ENCODE results near the gene ZNF518A.

The ZNF518A gene

DNA sequence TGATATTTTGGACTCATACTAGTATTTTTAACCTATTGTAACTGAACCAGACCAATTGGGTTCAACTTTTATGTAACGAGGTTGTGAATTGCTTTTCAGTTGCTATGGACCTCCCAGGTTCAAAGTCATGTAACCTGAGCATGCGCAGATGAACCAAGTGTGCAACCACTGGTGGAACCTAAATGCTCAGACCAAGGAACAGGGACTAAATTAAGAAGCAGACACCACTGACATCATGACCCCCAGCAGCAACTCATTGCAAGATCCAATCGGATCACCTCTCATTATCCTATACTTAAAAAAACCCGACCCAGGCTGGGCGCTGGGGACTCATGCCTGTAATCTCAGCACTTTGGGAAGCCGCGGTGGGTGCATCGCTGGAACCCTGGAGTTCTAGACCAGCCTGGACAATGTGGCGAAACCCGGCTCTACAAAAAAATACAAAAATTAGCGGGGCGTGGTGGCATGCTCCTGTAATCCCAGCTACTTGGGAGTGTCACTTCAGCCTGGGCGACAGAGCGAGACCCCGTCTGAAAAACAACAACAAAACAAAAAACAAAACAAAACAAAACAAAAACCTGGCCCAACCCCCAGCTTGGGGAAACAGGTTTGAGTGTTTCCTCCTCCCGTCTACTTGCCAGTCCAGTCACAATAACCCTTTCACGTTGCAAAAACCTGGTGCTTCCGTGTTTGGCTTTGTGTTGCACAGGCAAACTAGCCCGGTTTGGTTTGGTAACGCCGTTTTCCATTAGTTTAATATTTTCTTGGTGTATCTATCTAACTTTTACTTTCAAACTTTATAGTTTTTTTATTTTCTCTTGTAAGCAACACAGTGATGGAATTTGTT is 11.3 kb upstream of the ZNF518A start:
- peak; percentile 74 for DNase-seq (ENCODE audit: low read depth)
- peak overlapping the region; percentile 57 for H3K4me3 ChIP-seq (ENCODE audit: low read depth, low read length)
- no peak for TF ChIP-seq CTCF (IDR thresholded peaks at IDR 0.05; ENCODE audit: control insufficient read depth, extremely low read depth, insufficient read depth)

DNA sequence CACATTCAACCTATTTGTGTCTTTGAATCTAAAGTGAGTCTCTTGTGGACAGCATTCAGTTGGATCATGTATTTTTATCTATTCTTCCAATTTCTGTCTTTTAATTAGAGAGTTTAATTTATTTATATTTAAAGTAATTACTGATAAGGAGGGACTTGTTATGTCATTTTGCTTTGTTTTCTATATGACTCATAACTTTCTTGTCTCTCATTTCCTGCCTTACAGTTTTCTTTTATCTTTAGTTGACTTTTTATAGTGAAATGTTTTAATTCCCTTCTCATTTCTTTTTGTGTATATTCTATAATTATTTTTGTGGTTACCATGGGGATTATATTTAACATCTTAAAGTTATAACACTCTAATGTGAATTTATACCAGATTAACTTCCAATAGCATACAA is 7.3 kb upstream of the ZNF518A start:
- DNase-seq (ENCODE audit: low read depth) = no peak
- no peak overlapping the region for H3K4me3 ChIP-seq (ENCODE audit: low read depth, low read length)
- no peak for TF ChIP-seq CTCF (IDR thresholded peaks at IDR 0.05; ENCODE audit: control insufficient read depth, extremely low read depth, insufficient read depth)

- peak overlapping the region; percentile 31 for H3K4me3 ChIP-seq (ENCODE audit: low read depth, low read length)
- DNase-seq (ENCODE audit: low read depth) = no peak
- TF ChIP-seq CTCF (IDR thresholded peaks at IDR 0.05; ENCODE audit: control insufficient read depth, extremely low read depth, insufficient read depth) = 0 out of 2 replicates have a peak, but pooled peaks have one; percentile 2
Measured at GRCh38 chr10:96124230-96125141, 5.6 kb upstream of the ZNF518A start.

DNA sequence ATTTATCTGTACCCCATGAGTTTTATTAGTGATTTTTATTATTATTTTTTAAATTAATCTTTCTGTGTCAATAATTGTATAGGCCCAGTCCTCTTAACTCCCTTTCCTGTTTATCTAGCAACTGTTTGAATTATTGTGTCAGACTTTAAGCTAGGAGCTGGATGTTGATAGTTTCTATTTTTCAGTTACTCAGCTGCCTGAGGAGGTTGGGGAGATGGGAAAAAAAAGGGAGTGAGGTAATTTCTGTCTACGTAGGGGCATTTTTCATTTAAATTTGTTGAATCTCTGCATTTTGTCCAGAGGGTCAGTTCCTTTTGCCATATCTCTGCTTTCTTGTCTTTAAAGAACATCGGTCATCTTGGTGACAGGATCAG is 5.0 kb upstream of the ZNF518A start:
- H3K4me3 ChIP-seq (ENCODE audit: low read depth, low read length) = no peak overlapping the region
- no peak for DNase-seq (ENCODE audit: low read depth)
- TF ChIP-seq CTCF (IDR thresholded peaks at IDR 0.05; ENCODE audit: control insufficient read depth, extremely low read depth, insufficient read depth) = no peak

DNA sequence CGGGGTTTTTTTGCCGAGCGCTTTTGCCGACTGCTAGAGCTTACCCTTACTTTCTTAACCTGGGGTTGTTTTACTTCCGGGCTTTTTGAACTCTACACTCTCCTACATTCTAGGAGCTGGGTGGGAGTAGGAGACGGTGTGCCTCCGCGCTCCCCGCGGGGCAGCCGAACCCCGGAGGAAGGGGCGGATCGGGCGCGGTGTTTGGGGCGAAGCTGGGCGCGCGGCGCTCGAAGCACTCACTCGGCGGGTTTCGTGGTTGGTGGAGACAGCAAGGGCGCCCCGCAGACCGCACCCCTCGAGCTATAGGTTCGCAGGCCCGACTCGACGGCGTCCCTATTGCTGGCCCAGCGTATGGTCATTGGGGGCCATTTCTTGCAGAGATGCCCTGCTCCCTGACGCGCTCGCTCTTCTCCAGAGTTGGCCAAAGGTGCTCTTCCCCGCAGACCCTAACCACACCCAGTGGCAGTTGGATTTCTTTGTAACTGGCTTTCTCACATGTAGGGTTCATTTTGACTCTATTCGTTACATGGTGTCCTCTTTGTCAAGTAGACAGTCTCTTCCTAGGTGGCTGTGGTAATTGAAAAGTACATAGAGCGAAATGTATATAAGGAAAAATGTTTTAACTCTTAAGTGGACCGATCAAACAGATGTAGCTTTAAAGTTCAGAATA is 364 bp downstream of the ZNF518A start:
- no peak for DNase-seq (ENCODE audit: low read depth)
- TF ChIP-seq CTCF (IDR thresholded peaks at IDR 0.05; ENCODE audit: control insufficient read depth, extremely low read depth, insufficient read depth) = no peak
- peak overlapping the region; percentile 91 for H3K4me3 ChIP-seq (ENCODE audit: low read depth, low read length)

- peak overlapping the region; percentile 91 for H3K4me3 ChIP-seq (ENCODE audit: low read depth, low read length)
- DNase-seq (ENCODE audit: low read depth) = no peak
- TF ChIP-seq CTCF (IDR thresholded peaks at IDR 0.05; ENCODE audit: control insufficient read depth, extremely low read depth, insufficient read depth) = no peak
Measured at GRCh38 chr10:96131621-96132020, 1.5 kb downstream of the ZNF518A start.
